Lung (tissue), 12 donors: ENCODE measurements around the gene TTYH2. TPM values are rescaled to one million over a fixed set of nuclear protein-coding genes. Genes with fewer than 3 reads are reported as not detected.

Experiments used
- ATAC-seq: fragments of 200-7000 bp; cut with Tn5 transposase; one replicate; pipeline ENCODE4 v1.9.1; 2020; ENCODE audit warnings: moderate number of reproducible peaks; ENCODE audit not compliant: insufficient read depth, low FRiP score
- DNase-seq, 3 donors: peaks; one replicate each; pipeline ENCODE4 v3.0.0-alpha.2; 2013 to 2017
- H3K27ac ChIP-seq, 2 donors: one replicate each; pipeline ENCODE4 v1.5.1; 2013; ENCODE audit warnings: mild to moderate bottlenecking in 2 of 2, moderate library complexity in 2 of 2, control low read depth in 1 of 2, inconsistent platforms in 1 of 2, low read depth in 1 of 2, low read length in 1 of 2
- H3K27me3 ChIP-seq, 3 donors: one replicate each; pipeline ENCODE4 v1.5.1; 2013; ENCODE audit warnings: low read length in 2 of 3; ENCODE audit not compliant: control insufficient read depth in 3 of 3, insufficient read depth in 3 of 3
- H3K36me3 ChIP-seq, 4 donors: one replicate each; pipeline ENCODE4 v1.5.1; 2013; ENCODE audit warnings: low read length in 4 of 4, mild to moderate bottlenecking in 1 of 4, moderate library complexity in 1 of 4; ENCODE audit not compliant: control insufficient read depth in 4 of 4, insufficient read depth in 4 of 4
- H3K4me1 ChIP-seq, 5 donors: one replicate each; pipeline ENCODE4 v1.5.1; 2013; ENCODE audit warnings: low read length in 5 of 5, mild to moderate bottlenecking in 2 of 5, moderate library complexity in 1 of 5; ENCODE audit not compliant: control insufficient read depth in 5 of 5, insufficient read depth in 5 of 5
- H3K4me3 ChIP-seq: one replicate; pipeline ENCODE4 v1.5.1; 2013; ENCODE audit warnings: mild to moderate bottlenecking, control low read depth, moderate library complexity
- H3K9ac ChIP-seq, 2 donors: one replicate each; pipeline ENCODE4 v1.5.1; 2013; ENCODE audit warnings: low read length in 2 of 2, control low read depth in 1 of 2; ENCODE audit not compliant: insufficient read depth in 1 of 2
- H3K9me3 ChIP-seq, 4 donors: one replicate each; pipeline ENCODE4 v1.5.1; 2013; ENCODE audit warnings: low read length in 3 of 4, mild to moderate bottlenecking in 1 of 4, moderate library complexity in 1 of 4; ENCODE audit not compliant: control insufficient read depth in 4 of 4, insufficient read depth in 3 of 4
- WGBS, 2 donors: extraction: QIAGEN DNeasy Blood & Tissue Kit; methylation state at CpG; one replicate each; pipeline ENCODE4 v1.1.7; 2013; 5-methylcytosine and 5-hydroxymethylcytosine counted together
- polyA plus RNA-seq, 2 donors: library from polyadenylated mRNA; stranded (reverse); fragments of 200-250 nt; gene quantifications; one replicate each; pipeline ENCODE4 v1.2.1, GENCODE V29; 2013
- total RNA-seq, 2 donors: library from RNA; depleted of rRNA in 1 of 2; stranded (reverse); fragments of >200 nt in 1 of 2; gene quantifications; one replicate each; pipeline ENCODE4 v1.2.1, GENCODE V29; 2014 to 2021
- TF ChIP-seq, protein P1 (sequence below): IDR thresholded peaks from 2 replicates; pipeline ENCODE4 v1.5.1; 2012; ENCODE audit warnings: mild to moderate bottlenecking; ENCODE audit errors: control extremely low read depth, extremely low read depth
- donor health status: control.
- donor health status: control.
- donor health status: Bipolar disorder and iron deficiency.
- donor health status: healthy.
- donor health status: DM: yes; HTN: yes; CAD: no.

The TTYH2 gene
- total and polyA plus RNA-seq, 4 donors: 2.3 to 10.6 (median 5.4) TPM

DNA sequence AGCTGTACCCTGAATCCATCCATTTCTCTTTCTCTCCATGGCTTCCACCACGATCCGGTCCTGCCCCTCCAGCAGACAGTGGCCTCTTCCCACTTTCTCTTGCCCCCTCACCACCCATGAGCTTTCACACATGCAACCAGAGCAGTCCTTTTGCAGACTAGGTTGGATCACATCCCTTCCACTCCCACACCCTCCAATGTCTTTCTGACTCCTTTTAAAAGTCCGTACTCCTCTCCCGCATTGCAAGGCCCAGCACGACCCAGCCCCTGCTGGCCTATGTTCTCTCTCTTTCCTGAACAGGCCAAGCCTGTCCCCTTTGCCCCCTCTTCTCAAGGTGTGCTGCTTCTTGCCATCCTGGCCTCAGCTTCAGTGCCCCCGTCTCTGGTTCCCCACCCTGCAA is 38.2 kb downstream of the TTYH2 start:
- Histone ChIP-seq H3K36me3 (peaks cover 0 to 5% (median 1%) of the 10 kb centered on the region in 4 donors), H3K27me3 (peaks cover 0 to 3% (median 0%) of the 10 kb centered on the region in 3 donors), H3K9ac (no peak overlapping the region), H3K4me3 (no peak overlapping the region), H3K27ac (no peak overlapping the region), H3K4me1 (peaks cover 0 to 12% (median 4%) of the 10 kb centered on the region in 5 donors), H3K9me3 (no peaks in the 10 kb centered on the region)
- TF ChIP-seq, protein P1, sequence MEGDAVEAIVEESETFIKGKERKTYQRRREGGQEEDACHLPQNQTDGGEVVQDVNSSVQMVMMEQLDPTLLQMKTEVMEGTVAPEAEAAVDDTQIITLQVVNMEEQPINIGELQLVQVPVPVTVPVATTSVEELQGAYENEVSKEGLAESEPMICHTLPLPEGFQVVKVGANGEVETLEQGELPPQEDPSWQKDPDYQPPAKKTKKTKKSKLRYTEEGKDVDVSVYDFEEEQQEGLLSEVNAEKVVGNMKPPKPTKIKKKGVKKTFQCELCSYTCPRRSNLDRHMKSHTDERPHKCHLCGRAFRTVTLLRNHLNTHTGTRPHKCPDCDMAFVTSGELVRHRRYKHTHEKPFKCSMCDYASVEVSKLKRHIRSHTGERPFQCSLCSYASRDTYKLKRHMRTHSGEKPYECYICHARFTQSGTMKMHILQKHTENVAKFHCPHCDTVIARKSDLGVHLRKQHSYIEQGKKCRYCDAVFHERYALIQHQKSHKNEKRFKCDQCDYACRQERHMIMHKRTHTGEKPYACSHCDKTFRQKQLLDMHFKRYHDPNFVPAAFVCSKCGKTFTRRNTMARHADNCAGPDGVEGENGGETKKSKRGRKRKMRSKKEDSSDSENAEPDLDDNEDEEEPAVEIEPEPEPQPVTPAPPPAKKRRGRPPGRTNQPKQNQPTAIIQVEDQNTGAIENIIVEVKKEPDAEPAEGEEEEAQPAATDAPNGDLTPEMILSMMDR: no peak
- DNase-seq (no peak), ATAC-seq (no peak)
- 92 to 96% methylated on average over 6 of the region's 6 CpGs for WGBS, 2 donors

DNA sequence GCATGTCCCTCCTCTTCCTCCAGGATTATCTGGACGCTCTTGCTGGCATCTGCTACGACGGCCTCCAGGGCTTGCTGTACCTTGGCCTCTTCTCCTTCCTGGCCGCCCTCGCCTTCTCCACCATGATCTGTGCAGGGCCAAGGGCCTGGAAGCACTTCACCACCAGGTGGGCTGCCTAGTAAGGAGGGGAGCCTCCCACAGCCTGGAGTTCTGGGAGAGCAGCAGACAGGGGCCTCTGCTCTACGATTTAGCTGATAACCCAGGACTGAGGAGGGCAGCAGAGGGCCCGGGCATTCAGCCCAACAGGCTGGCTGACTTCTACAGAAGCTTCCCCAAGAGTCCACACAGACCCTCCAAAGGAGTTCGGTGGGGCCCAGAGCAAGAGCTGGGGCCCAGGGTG is 38.8 kb downstream of the TTYH2 start:
- DNase-seq: no peak
- no peaks in the 10 kb centered on the region for H3K9me3 ChIP-seq
- peaks cover 0 to 12% (median 4%) of the 10 kb centered on the region in 5 donors for H3K4me1 ChIP-seq
- WGBS, 2 donors: 75 to 93% methylated on average over 8 of the region's 8 CpGs
- TF ChIP-seq, protein P1: no peak
- no peak overlapping the region for H3K4me3 ChIP-seq
- peaks cover 0 to 5% (median 1%) of the 10 kb centered on the region in 4 donors for H3K36me3 ChIP-seq
- H3K27ac ChIP-seq: no peak overlapping the region
- H3K9ac ChIP-seq: no peak overlapping the region
- peaks cover 0 to 3% (median 0%) of the 10 kb centered on the region in 3 donors for H3K27me3 ChIP-seq
- no peak for ATAC-seq

DNA sequence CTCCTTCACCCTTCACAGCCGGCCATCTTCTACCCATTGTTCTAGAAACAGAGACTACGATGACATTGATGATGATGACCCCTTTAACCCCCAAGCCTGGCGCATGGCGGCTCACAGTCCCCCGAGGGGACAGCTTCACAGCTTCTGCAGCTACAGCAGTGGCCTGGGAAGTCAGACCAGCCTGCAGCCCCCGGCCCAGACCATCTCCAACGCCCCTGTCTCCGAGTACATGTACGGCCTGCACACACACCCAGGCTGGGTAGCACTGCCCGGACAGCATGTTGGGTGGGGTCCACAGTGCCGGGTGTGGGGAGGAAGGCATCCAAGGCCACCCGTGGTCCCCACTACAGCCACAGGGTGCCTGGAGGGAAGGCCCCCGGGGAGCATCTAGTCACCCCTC is 39.7 kb downstream of the TTYH2 start:
- no peak overlapping the region for H3K4me3 ChIP-seq
- TF ChIP-seq, protein P1: no peak
- H3K36me3 ChIP-seq: peaks cover 0 to 5% (median 1%) of the 10 kb centered on the region in 4 donors
- no peak overlapping the region for H3K27ac ChIP-seq
- H3K9me3 ChIP-seq: no peaks in the 10 kb centered on the region
- peaks cover 0 to 3% (median 0%) of the 10 kb centered on the region in 3 donors for H3K27me3 ChIP-seq
- H3K9ac ChIP-seq: no peak overlapping the region
- no peak for ATAC-seq
- DNase-seq: no peak
- peaks cover 0 to 12% (median 4%) of the 10 kb centered on the region in 5 donors for H3K4me1 ChIP-seq
- WGBS, 2 donors: 92 to 96% methylated on average over 13 of the region's 13 CpGs

DNA sequence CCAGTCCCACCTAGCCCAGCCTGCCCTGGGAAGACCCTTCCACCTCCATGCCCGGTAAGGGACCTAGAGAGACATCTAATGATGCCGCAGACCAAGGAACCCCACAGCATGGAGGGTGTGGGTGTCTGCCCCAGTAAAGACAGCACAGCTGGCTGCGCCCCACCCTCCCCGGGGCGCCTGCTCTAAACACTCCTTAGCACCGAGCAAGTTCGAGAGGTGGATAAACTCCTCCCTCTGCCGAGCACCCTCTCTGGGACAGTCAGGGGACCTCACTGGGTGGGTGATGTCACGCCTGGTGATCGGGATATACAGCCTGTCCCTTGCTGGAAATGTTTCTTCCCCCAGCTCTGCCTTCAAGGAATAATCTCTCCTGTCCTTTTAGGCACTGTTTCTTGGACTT is 43.9 kb downstream of the TTYH2 start:
- H3K36me3 ChIP-seq: peaks cover 0 to 5% (median 2%) of the 10 kb centered on the region in 4 donors
- DNase-seq: no peak

More for the DNA sequence above, 43.9 kb downstream of the TTYH2 start:
- Histone ChIP-seq H3K4me1 (peaks cover 0 to 3% (median 0%) of the 10 kb centered on the region in 5 donors), H3K9ac (no peak overlapping the region), H3K9me3 (peaks cover 0 to 1% (median 0%) of the 10 kb centered on the region in 4 donors), H3K4me3 (no peak overlapping the region), H3K27ac (no peak overlapping the region), H3K27me3 (no peaks in the 10 kb centered on the region)
- TF ChIP-seq, protein P1: no peak
- 88 to 92% methylated on average over 10 of the region's 10 CpGs for WGBS, 2 donors
- no peak for ATAC-seq
